GM21447 (cell line): ENCODE results near the gene NXN.
"Not testable (repeated sequence)": the region's sequence is repeated elsewhere in the genome, so short reads cannot be mapped to it uniquely, and the experiment has no call there.

ENCODE experiments used
- ATAC-seq: cut with Tn5 transposase; IDR thresholded peaks from one replicate; pipeline ENCODE4 v1.9.1; 2021; ENCODE audit not compliant: unreplicated experiment

The NXN gene

GRCh38 chr17:867238-867637 lies 112.3 kb downstream of the NXN start:
- ATAC-seq, result not testable (repeated sequence)

GRCh38 chr17:866568-867103 lies 112.9 kb downstream of the NXN start:
- ATAC-seq, result no peak

- ATAC-seq, result no peak
Measured at GRCh38 chr17:864315-864714, 115.3 kb downstream of the NXN start.

GRCh38 chr17:863880-864279 lies 115.7 kb downstream of the NXN start:
- ATAC-seq, result no peak

- ATAC-seq, result no peak
Measured at GRCh38 chr17:862582-862981, 117.0 kb downstream of the NXN start.

GRCh38 chr17:861364-861763 lies 118.2 kb downstream of the NXN start:
- no peak for ATAC-seq

GRCh38 chr17:860805-861204 lies 118.8 kb downstream of the NXN start:
- ATAC-seq, result no peak

- ATAC-seq, result no peak
Measured at GRCh38 chr17:859824-860195, 119.8 kb downstream of the NXN start.

- no peak for ATAC-seq
Measured at GRCh38 chr17:859061-859823, 120.3 kb downstream of the NXN start.

- ATAC-seq, result no peak
Measured at GRCh38 chr17:856149-856548, 123.4 kb downstream of the NXN start.

GRCh38 chr17:855569-855968 lies 124.0 kb downstream of the NXN start:
- ATAC-seq, result no peak

GRCh38 chr17:852850-853249 lies 126.7 kb downstream of the NXN start:
- ATAC-seq, result not testable (repeated sequence)

GRCh38 chr17:852349-852748 lies 127.2 kb downstream of the NXN start:
- no peak for ATAC-seq

- ATAC-seq, result no peak
Measured at GRCh38 chr17:851924-852323, 127.7 kb downstream of the NXN start.

- no peak for ATAC-seq
Measured at GRCh38 chr17:850851-851763, 128.5 kb downstream of the NXN start.

- no peak for ATAC-seq
Measured at GRCh38 chr17:850086-850850, 129.3 kb downstream of the NXN start.

- no peak for ATAC-seq
Measured at GRCh38 chr17:848402-848801, 131.2 kb downstream of the NXN start.

- no peak for ATAC-seq
Measured at GRCh38 chr17:846901-847843, 132.4 kb downstream of the NXN start.

GRCh38 chr17:841313-841712 lies 138.3 kb downstream of the NXN start:
- ATAC-seq, result no peak

- ATAC-seq, result no peak
Measured at GRCh38 chr17:838486-838885, 141.1 kb downstream of the NXN start.
